Caco-2 (cell line): Measurements from ENCODE around the gene SRGAP2C. TPM values are rescaled to one million over a fixed set of nuclear protein-coding genes. Genes with fewer than 3 reads are reported as not detected.
"Not testable (repeated sequence)": the region's sequence is repeated elsewhere in the genome, so short reads cannot be mapped to it uniquely, and the experiment has no call there.

Source experiments
- BruUV-seq: library from RNA; stranded (reverse); fragments of 400-500 nt; replicated peaks from 2 replicates; lab custom pipeline; 2021; lab: Mats Ljungman, UMichigan
- CTCF ChIA-PET: fragments of 300-600 bp; sonication (Branson Sonifier 250); formaldehyde crosslinking; loops from one replicate; lab custom pipeline; 2022; ENCODE audit warnings: antibody characterized with exemption; lab: Charles Lee
- POLR2A ChIA-PET: fragments of 300-600 bp; sonication (Branson Sonifier 250); formaldehyde crosslinking; loops from one replicate; lab custom pipeline; 2022; ENCODE audit warnings: antibody characterized with exemption; lab: Charles Lee
- DNase-seq, 2 experiments: peaks; one replicate each; pipeline versions ENCODE4 v3.0.0 to v3.0.0-alpha.2; 2020 to 2022
- H3K27me3 ChIP-seq: replicated peaks from 2 replicates; pipeline ENCODE4 v1.6.0; 2011; ENCODE audit warnings: low read length; ENCODE audit not compliant: control insufficient read depth, insufficient read depth
- H3K36me3 ChIP-seq: 2 replicates; pipeline ENCODE4 v1.5.1; 2011; ENCODE audit warnings: low read length; ENCODE audit not compliant: control insufficient read depth, insufficient read depth
- H3K4me1 ChIP-seq: fragments of 250-450 bp; sonication (Bioruptor Pico); 2 replicates; pipeline ENCODE4 v1.5.1; 2020; ENCODE audit warnings: mild to moderate bottlenecking
- H3K4me3 ChIP-seq: 2 replicates; pipeline ENCODE4 v1.5.1; 2011; ENCODE audit warnings: low read depth, mild to moderate bottlenecking, control low read depth, low read length
- H3K9me3 ChIP-seq: fragments of 250-450 bp; sonication (Bioruptor Pico); 2 replicates; pipeline ENCODE4 v1.5.1; 2020; ENCODE audit warnings: mild to moderate bottlenecking, moderate library complexity
- H3K27ac Mint-ChIP-seq: one replicate; pipeline ENCODE4 v1.8.0; 2022; ENCODE audit warnings: mixed read lengths; ENCODE audit not compliant: unreplicated experiment
- H3K27me3 Mint-ChIP-seq: one replicate; pipeline ENCODE4 v1.8.0; 2022; ENCODE audit warnings: mixed read lengths; ENCODE audit not compliant: insufficient read depth, unreplicated experiment
- H3K36me3 Mint-ChIP-seq: one replicate; pipeline ENCODE4 v1.8.0; 2022; ENCODE audit warnings: mild to moderate bottlenecking, mixed read lengths; ENCODE audit not compliant: insufficient read depth, unreplicated experiment
- H3K4me1 Mint-ChIP-seq: one replicate; pipeline ENCODE4 v1.8.0; 2022; ENCODE audit warnings: low read depth, mixed read lengths; ENCODE audit not compliant: unreplicated experiment
- H3K4me3 Mint-ChIP-seq: one replicate; pipeline ENCODE4 v1.8.0; 2022; ENCODE audit warnings: mild to moderate bottlenecking, moderate library complexity, mixed read lengths; ENCODE audit not compliant: unreplicated experiment
- H3K9me3 Mint-ChIP-seq: one replicate; pipeline ENCODE4 v1.8.0; 2022; ENCODE audit warnings: mixed read lengths; ENCODE audit not compliant: unreplicated experiment
- CTCF ChIP-seq, 2 experiments: fragments of 200-600 bp in 1 of 2; IDR thresholded peaks; 1 replicate in 1 of 2; 2 replicates in 1 of 2; pipeline versions ENCODE4 v1.5.1 to v1.8.0; 2011 to 2022; ENCODE audit warnings: antibody characterized with exemption in 1 of 2, control low read depth in 1 of 2, inconsistent platforms in 1 of 2, low read depth in 1 of 2, low read length in 1 of 2, mild to moderate bottlenecking in 1 of 2, moderate library complexity in 1 of 2; ENCODE audit not compliant: insufficient read depth in 1 of 2, severe bottlenecking in 1 of 2, unreplicated experiment in 1 of 2
- intact Hi-C: fragments of 100-400 bp; cut with micrococcal nuclease; formaldehyde crosslinking; loops from one replicate; pipeline ENCODE4 v1.10.0; 2022; ENCODE audit not compliant: unreplicated experiment
- total RNA-seq: library from RNA; stranded (reverse); gene quantifications from 2 replicates; pipeline ENCODE4 v1.2.3, GENCODE V29; 2022

The SRGAP2C gene
- total RNA-seq, 1 experiment from 2014 or later = 0.98 TPM

- H3K36me3 Mint-ChIP-seq, H3K27me3 ChIP-seq, CTCF ChIA-PET, DNase-seq, H3K4me1 Mint-ChIP-seq, H3K27me3 Mint-ChIP-seq, H3K9me3 ChIP-seq, intact Hi-C loops, BruUV-seq, H3K27ac Mint-ChIP-seq, H3K9me3 Mint-ChIP-seq, POLR2A ChIA-PET, H3K36me3 ChIP-seq, H3K4me3 ChIP-seq, H3K4me3 Mint-ChIP-seq, H3K4me1 ChIP-seq: not testable (repeated sequence)
Observed at GRCh38 chr1:121433517-121433916, 248.7 kb downstream of the SRGAP2C start.

GRCh38 chr1:121438862-121439261 lies 254.1 kb downstream of the SRGAP2C start:
- CTCF ChIA-PET, intact Hi-C loops, H3K4me3 ChIP-seq, H3K36me3 ChIP-seq, BruUV-seq, H3K4me3 Mint-ChIP-seq, POLR2A ChIA-PET, H3K9me3 Mint-ChIP-seq, H3K9me3 ChIP-seq, H3K4me1 Mint-ChIP-seq, DNase-seq, H3K27ac Mint-ChIP-seq, H3K27me3 Mint-ChIP-seq, H3K4me1 ChIP-seq, H3K27me3 ChIP-seq, H3K36me3 Mint-ChIP-seq: not testable (repeated sequence)

GRCh38 chr1:121440993-121441392 lies 256.2 kb downstream of the SRGAP2C start:
- no peaks in the 10 kb centered on the region for H3K27me3 ChIP-seq
- Mint-ChIP-seq H3K27ac (no peak overlapping the region), H3K36me3 (no peaks in the 10 kb centered on the region), H3K4me1 (no peaks in the 10 kb centered on the region), H3K27me3 (no peaks in the 10 kb centered on the region), H3K9me3 (no peaks in the 10 kb centered on the region), H3K4me3 (no peak overlapping the region)
- ChIA-PET POLR2A (no interaction called here), CTCF (no interaction called here)
- BruUV-seq = no TSS peak
- intact Hi-C loops = no loop called here
- H3K36me3 ChIP-seq = no peaks in the 10 kb centered on the region
- H3K9me3 ChIP-seq = no peaks in the 10 kb centered on the region
- H3K4me1 ChIP-seq = no peaks in the 10 kb centered on the region
- no peak for TF ChIP-seq CTCF (IDR thresholded peaks at IDR 0.05; ENCODE audit: insufficient read depth in 1 of 2, low read depth in 1 of 2, low read length in 1 of 2, severe bottlenecking in 1 of 2, unreplicated experiment in 1 of 2)
- DNase-seq = no peak
- no peak overlapping the region for H3K4me3 ChIP-seq

Other genes starting within 250 kb of the SRGAP2C start
- 0.27 and 0.67 TPM in 2 replicates for gene FAM72B, start 635 bp upstream of the SRGAP2C start, total RNA-seq